Prostate gland (tissue), 2 donors: Measurements from ENCODE around the gene E2F1. TPM values are rescaled to one million over a fixed set of nuclear protein-coding genes. Genes with fewer than 3 reads are reported as not detected.

Experiments used
- DNase-seq: peaks from one replicate; pipeline ENCODE4 v3.0.0-alpha.2; 2019; ENCODE audit warnings: low spot score
- H3K27ac ChIP-seq, 2 donors: fragments of 200-600 bp; sonication (generic); 2 replicates each; pipeline ENCODE4 v1.5.1; 2017 to 2019
- H3K27me3 ChIP-seq: fragments of 200-600 bp; sonication (generic); replicated peaks from 2 replicates; pipeline ENCODE4 v1.5.1; 2019; ENCODE audit not compliant: insufficient read depth
- H3K36me3 ChIP-seq, 2 donors: fragments of 200-600 bp; sonication (generic); 1 replicate in 1 of 2; 2 replicates in 1 of 2; pipeline versions ENCODE4 v1.5.1 to v1.8.1; 2017 to 2019
- H3K4me1 ChIP-seq: fragments of 200-600 bp; sonication (generic); replicated peaks from 2 replicates; pipeline ENCODE4 v1.5.1; 2019
- H3K4me3 ChIP-seq, 2 donors: fragments of 200-600 bp; sonication (generic); 2 replicates each; pipeline ENCODE4 v1.5.1; 2017 to 2019
- H3K9me3 ChIP-seq: fragments of 200-600 bp; sonication (generic); 2 replicates; pipeline ENCODE4 v1.5.1; 2017
- POLR2A ChIP-seq: fragments of 450-650 bp; IDR thresholded peaks from one replicate; pipeline ENCODE4 v1.6.1; 2016; ENCODE audit warnings: antibody characterized with exemption, mild to moderate bottlenecking
- POLR2AphosphoS5 ChIP-seq: sonication (generic); formaldehyde crosslinking; IDR thresholded peaks from one replicate; pipeline ENCODE4 v1.6.1; 2017; ENCODE audit warnings: antibody characterized with exemption
- WGBS: methylation state at CpG from one replicate; pipeline ENCODE4 v1.1.5; 2018; 5-methylcytosine and 5-hydroxymethylcytosine counted together
- intact Hi-C: fragments of 100-400 bp; cut with DNase I; formaldehyde crosslinking; loops from one replicate; pipeline ENCODE4 v1.14.2; 2022
- total RNA-seq, 2 donors: library from RNA; depleted of rRNA; stranded (reverse); fragments of >200 nt; gene quantifications; one replicate each; pipeline ENCODE4 v1.1.0, GENCODE V29; 2016
- TF ChIP-seq, protein P1 (sequence below), 4 experiments: fragments of 200-600 bp in 2 of 4; fragments of 450-650 bp in 2 of 4; sonication (generic) in 2 of 4; IDR thresholded peaks; 1 replicate in 3 of 4; 2 replicates in 1 of 4; pipeline ENCODE4 v1.5.1; 2016 to 2019; ENCODE audit warnings: antibody characterized with exemption in 4 of 4, mild to moderate bottlenecking in 2 of 4, moderate library complexity in 2 of 4

E2F1 gene
- total RNA-seq, 2 donors from 2014 or later = 2.0 to 10.1 TPM

DNA sequence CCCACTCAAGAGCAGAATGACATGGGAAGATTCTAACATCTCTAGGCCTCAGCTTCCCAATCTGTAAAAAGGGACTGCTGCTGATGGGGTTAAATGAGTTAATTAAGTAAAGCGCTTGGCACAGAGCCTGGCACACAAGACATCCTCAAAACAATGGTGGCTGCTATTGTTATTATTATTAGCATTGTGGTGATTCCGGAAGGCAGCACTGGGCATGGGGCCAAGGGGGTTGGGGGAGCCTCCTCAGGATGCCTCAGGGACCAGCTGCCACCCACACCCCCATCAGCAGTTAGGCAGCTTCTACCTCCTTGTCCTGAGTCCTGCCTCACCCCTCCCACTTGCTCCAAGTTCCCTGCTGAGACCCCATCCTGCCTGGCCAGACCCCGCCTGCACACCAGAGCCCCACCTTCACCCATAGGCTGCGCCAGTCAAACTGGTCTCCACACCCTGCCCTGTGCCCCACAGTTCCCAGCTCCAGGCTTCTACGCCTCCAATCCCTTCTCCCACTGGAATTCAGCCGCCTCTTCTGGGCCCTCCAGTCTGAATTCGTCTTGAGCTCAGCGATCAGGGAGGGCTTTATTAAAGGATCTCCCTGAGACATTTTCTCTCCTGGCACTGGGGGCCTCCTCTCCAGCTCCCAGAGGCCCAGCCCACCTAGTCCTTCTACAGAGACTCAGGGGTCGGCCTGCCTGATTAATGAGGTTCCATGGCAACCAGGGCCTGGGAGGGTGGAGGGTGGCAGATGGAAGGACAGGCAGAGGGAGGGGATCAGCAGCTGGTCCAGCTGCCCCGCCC is 1.5 kb downstream of the E2F1 start:
- Histone ChIP-seq H3K9me3 (no peaks in the 10 kb centered on the region), H3K27me3 (no peaks in the 10 kb centered on the region), H3K36me3 (no peaks in the 10 kb centered on the region), H3K27ac (no peak overlapping the region), H3K4me3 (no peak overlapping the region), H3K4me1 (no peaks in the 10 kb centered on the region)
- WGBS = 42% methylated on average over 10 of the region's 10 CpGs
- no peak for TF ChIP-seq POLR2AphosphoS5
- intact Hi-C loops = no loop called here
- no peak for DNase-seq

DNA sequence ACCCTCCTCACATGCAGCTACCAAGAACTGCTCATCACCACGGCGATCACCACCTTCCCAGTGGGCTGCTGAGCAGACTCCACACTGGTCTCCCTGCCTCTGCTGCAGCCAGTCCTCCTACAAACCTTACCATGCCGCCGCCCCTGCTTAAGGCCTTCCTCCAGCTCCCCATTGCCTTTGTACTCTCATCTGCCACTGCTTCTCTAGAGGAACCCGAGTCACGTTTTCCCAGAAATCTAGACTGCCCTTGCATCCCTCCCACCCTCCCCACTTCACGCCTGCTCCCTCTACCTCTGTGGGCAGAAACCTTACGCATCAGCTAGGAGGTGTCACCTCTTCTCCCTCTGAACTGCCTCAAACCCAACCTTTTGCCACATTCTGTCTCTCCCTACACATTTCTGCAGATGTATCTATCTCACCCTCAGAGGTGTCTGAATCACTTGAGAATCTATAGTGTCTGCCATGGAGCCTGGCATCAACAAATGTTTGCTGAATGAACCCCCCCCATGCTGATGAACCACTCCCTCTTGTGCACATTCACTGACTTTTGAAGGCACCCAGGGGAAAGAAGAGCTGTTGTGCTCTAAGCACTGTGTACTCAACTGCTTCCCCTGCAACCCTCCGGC is 4.3 kb downstream of the E2F1 start:
- TF ChIP-seq POLR2A (no peak), POLR2AphosphoS5 (no peak)
- TF ChIP-seq, protein P1, sequence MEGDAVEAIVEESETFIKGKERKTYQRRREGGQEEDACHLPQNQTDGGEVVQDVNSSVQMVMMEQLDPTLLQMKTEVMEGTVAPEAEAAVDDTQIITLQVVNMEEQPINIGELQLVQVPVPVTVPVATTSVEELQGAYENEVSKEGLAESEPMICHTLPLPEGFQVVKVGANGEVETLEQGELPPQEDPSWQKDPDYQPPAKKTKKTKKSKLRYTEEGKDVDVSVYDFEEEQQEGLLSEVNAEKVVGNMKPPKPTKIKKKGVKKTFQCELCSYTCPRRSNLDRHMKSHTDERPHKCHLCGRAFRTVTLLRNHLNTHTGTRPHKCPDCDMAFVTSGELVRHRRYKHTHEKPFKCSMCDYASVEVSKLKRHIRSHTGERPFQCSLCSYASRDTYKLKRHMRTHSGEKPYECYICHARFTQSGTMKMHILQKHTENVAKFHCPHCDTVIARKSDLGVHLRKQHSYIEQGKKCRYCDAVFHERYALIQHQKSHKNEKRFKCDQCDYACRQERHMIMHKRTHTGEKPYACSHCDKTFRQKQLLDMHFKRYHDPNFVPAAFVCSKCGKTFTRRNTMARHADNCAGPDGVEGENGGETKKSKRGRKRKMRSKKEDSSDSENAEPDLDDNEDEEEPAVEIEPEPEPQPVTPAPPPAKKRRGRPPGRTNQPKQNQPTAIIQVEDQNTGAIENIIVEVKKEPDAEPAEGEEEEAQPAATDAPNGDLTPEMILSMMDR (IDR thresholded peaks at IDR 0.05) = no peak
- H3K4me3 ChIP-seq = no peak overlapping the region
- H3K9me3 ChIP-seq = no peaks in the 10 kb centered on the region
- H3K36me3 ChIP-seq = no peaks in the 10 kb centered on the region
- no peak for DNase-seq
- H3K27ac ChIP-seq = no peak overlapping the region
- intact Hi-C loops = no loop called here
- H3K4me1 ChIP-seq = no peaks in the 10 kb centered on the region
- 79% methylated on average over 9 of the region's 9 CpGs for WGBS
- no peaks in the 10 kb centered on the region for H3K27me3 ChIP-seq

GRCh38 chr20:33681288-33681687 is 4.9 kb downstream of the E2F1 start:
- 84% methylated on average over 5 of the region's 5 CpGs for WGBS
- TF ChIP-seq, protein P1 (IDR thresholded peaks at IDR 0.05) = no peak
- TF ChIP-seq POLR2A (no peak), POLR2AphosphoS5 (no peak)
- Histone ChIP-seq H3K4me3 (no peak overlapping the region), H3K27me3 (no peaks in the 10 kb centered on the region), H3K4me1 (no peaks in the 10 kb centered on the region), H3K36me3 (no peaks in the 10 kb centered on the region), H3K27ac (no peak overlapping the region), H3K9me3 (no peaks in the 10 kb centered on the region)
- intact Hi-C loops = no loop called here
- DNase-seq = no peak

- no peaks in the 10 kb centered on the region for H3K36me3 ChIP-seq
- H3K4me1 ChIP-seq = no peaks in the 10 kb centered on the region
- no peaks in the 10 kb centered on the region for H3K27me3 ChIP-seq
- no peak overlapping the region for H3K4me3 ChIP-seq
- intact Hi-C loops = no loop called here
- TF ChIP-seq POLR2A = no peak
- TF ChIP-seq POLR2AphosphoS5 = no peak
- TF ChIP-seq, protein P1 (IDR thresholded peaks at IDR 0.05) = no peak
- H3K9me3 ChIP-seq = no peaks in the 10 kb centered on the region
- 97% methylated on average over 2 of the region's 2 CpGs for WGBS
- DNase-seq = no peak
- H3K27ac ChIP-seq = no peak overlapping the region
Measured at GRCh38 chr20:33680686-33681085, 5.5 kb downstream of the E2F1 start.

DNA sequence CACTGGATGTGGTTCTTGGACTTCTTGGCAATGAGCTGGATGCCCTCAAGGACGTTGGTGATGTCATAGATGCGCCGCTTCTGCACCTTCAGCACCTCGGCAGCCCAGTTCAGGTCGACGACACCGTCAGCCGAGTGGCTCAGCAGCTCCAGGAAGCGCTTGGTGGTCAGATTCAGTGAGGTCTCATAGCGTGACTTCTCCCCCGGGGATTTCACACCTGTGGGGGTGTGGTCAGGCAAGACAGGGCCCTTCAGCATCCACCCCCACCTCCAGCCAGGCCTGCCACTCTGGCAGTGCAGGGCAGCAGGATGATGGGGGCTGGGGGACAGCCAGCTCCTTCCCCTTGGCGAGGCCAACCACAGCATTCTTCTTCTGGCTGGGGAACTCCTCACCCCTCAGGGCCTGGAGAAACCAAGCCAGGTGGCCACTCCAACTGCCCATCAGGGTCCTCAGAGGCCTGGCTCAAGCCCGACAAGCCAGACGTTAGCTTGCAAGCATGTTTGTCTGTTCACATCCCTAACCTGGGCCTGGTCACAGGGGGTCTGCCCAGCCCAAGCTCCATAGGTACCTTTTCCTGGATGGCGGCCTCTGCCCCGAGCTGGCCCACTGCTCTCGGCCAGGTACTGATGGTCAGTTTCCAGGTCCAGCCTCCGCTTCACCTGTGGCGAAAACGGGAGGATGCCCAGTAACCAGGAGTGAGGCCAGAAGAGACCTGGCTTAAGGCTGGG is 6.3 kb downstream of the E2F1 start:
- DNase-seq = no peak
- intact Hi-C loops = loop anchor here (5.0 kb wide), 1 partner anchor 52 kb away; the partner anchor contains the start of gene ZNF341
- Histone ChIP-seq H3K4me3 (no peak overlapping the region), H3K36me3 (no peaks in the 10 kb centered on the region), H3K4me1 (no peaks in the 10 kb centered on the region), H3K27ac (no peak overlapping the region), H3K9me3 (no peaks in the 10 kb centered on the region), H3K27me3 (no peaks in the 10 kb centered on the region)
- TF ChIP-seq POLR2AphosphoS5 = no peak
- TF ChIP-seq, protein P1 (IDR thresholded peaks at IDR 0.05) = no peak
- no peak for TF ChIP-seq POLR2A
- WGBS = 86% methylated on average over 19 of the region's 20 CpGs
